Neuronal stem cell (in vitro differentiated cells): ENCODE results near the gene IGSF6.

Source experiments
- DNase-seq: peaks from one replicate; pipeline ENCODE4 v3.0.0-alpha.2; 2013; ENCODE audit warnings: low spot score
- H2AFZ ChIP-seq: one replicate; pipeline ENCODE4 v1.6.1; 2013; ENCODE audit warnings: mild to moderate bottlenecking, low read length, inconsistent platforms
- H2AK5ac ChIP-seq: 2 replicates; pipeline ENCODE4 v1.6.1; 2013; ENCODE audit warnings: low read depth, mild to moderate bottlenecking, inconsistent platforms, low read length, moderate library complexity, mixed read lengths
- H2BK120ac ChIP-seq: 2 replicates; pipeline ENCODE4 v1.6.1; 2013; ENCODE audit warnings: low read depth, mild to moderate bottlenecking, inconsistent platforms, low read length, moderate library complexity, mixed read lengths
- H2BK12ac ChIP-seq: one replicate; pipeline ENCODE4 v1.6.1; 2013; ENCODE audit warnings: low read length, inconsistent platforms
- H2BK15ac ChIP-seq: 2 replicates; pipeline ENCODE4 v1.6.1; 2013; ENCODE audit warnings: mild to moderate bottlenecking, low read length, inconsistent platforms, mixed read lengths
- H2BK5ac ChIP-seq: one replicate; pipeline ENCODE4 v1.6.1; 2013; ENCODE audit warnings: inconsistent platforms, mild to moderate bottlenecking, low read length, moderate library complexity
- H3K14ac ChIP-seq: one replicate; pipeline ENCODE4 v1.6.1; 2013; ENCODE audit warnings: low read length, inconsistent platforms
- H3K18ac ChIP-seq: 2 replicates; pipeline ENCODE4 v1.6.1; 2013; ENCODE audit warnings: low read length, inconsistent platforms
- H3K23ac ChIP-seq: 2 replicates; pipeline ENCODE4 v1.6.1; 2013; ENCODE audit warnings: low read depth, mild to moderate bottlenecking, mixed read lengths, low read length, inconsistent platforms; ENCODE audit not compliant: poor library complexity
- H3K27ac ChIP-seq: replicated peaks from 3 replicates; pipeline ENCODE4 v1.5.1; 2013; ENCODE audit warnings: low read length, inconsistent platforms
- H3K27me3 ChIP-seq, 3 experiments: 2 replicates each; pipeline ENCODE4 v1.6.1; 2013; ENCODE audit warnings: low read length in 3 of 3, mild to moderate bottlenecking in 2 of 3, inconsistent platforms in 1 of 3, low read depth in 1 of 3, mixed read lengths in 1 of 3, moderate library complexity in 1 of 3; ENCODE audit not compliant: control insufficient read depth in 3 of 3, insufficient read depth in 3 of 3
- H3K36me3 ChIP-seq, 2 donors: replicated peaks in 1 of 2; 2 replicates each; pipeline ENCODE4 v1.6.1; 2013; ENCODE audit warnings: low read length in 2 of 2; ENCODE audit not compliant: control insufficient read depth in 2 of 2, insufficient read depth in 2 of 2
- H3K4ac ChIP-seq: 2 replicates; pipeline ENCODE4 v1.6.1; 2013; ENCODE audit warnings: inconsistent platforms, mild to moderate bottlenecking, low read length, moderate library complexity
- H3K4me1 ChIP-seq, 2 donors: 1 replicate in 1 of 2; 2 replicates in 1 of 2; pipeline ENCODE4 v1.6.1; 2013; ENCODE audit warnings: low read length in 2 of 2, low read depth in 1 of 2; ENCODE audit not compliant: control insufficient read depth in 2 of 2, insufficient read depth in 1 of 2
- H3K4me2 ChIP-seq: one replicate; pipeline ENCODE4 v1.6.1; 2013; ENCODE audit warnings: mild to moderate bottlenecking, low read length, inconsistent platforms; ENCODE audit not compliant: insufficient read depth, poor library complexity, severe bottlenecking
- H3K4me3 ChIP-seq, 2 donors: 2 replicates each; pipeline ENCODE4 v1.5.1; 2013; ENCODE audit warnings: low read length in 2 of 2, mild to moderate bottlenecking in 2 of 2, inconsistent platforms in 1 of 2, moderate library complexity in 1 of 2
- H3K79me1 ChIP-seq: one replicate; pipeline ENCODE4 v1.6.1; 2013; ENCODE audit warnings: low read depth, mild to moderate bottlenecking, inconsistent platforms, low read length, moderate library complexity
- H3K9ac ChIP-seq: one replicate; pipeline ENCODE4 v1.6.1; 2013; ENCODE audit warnings: mild to moderate bottlenecking, low read depth, low read length, inconsistent platforms; ENCODE audit not compliant: poor library complexity
- H3K9me3 ChIP-seq, 2 donors: replicated peaks in 1 of 2; 2 replicates each; pipeline versions ENCODE3 to v1.6.1; 2013; ENCODE audit warnings: low read length in 2 of 2, mild to moderate bottlenecking in 2 of 2, inconsistent platforms in 1 of 2, low read depth in 1 of 2, mixed read lengths in 1 of 2, moderate library complexity in 1 of 2; ENCODE audit not compliant: control insufficient read depth in 2 of 2, insufficient read depth in 1 of 2
- H4K8ac ChIP-seq: one replicate; pipeline ENCODE4 v1.6.1; 2013; ENCODE audit warnings: low read depth, mild to moderate bottlenecking, inconsistent platforms, low read length, moderate library complexity
- H4K91ac ChIP-seq: one replicate; pipeline ENCODE4 v1.6.1; 2013; ENCODE audit warnings: low read length, low read depth, mild to moderate bottlenecking, inconsistent platforms; ENCODE audit not compliant: poor library complexity
- WGBS, 2 donors: extraction: QIAGEN DNeasy Blood & Tissue Kit; methylation state at CpG; one replicate each; pipeline ENCODE4 v1.1.7; 2013; ENCODE audit warnings: missing lambda C conversion rate in 2 of 2, mixed read lengths in 1 of 2; ENCODE audit not compliant: insufficient read length in 2 of 2, insufficient replicate concordance in 1 of 2; ENCODE audit errors: extremely low coverage in 2 of 2; 5-methylcytosine and 5-hydroxymethylcytosine counted together

The IGSF6 gene

GRCh38 chr16:21673469-21673868 is 21.1 kb upstream of the IGSF6 start:
- no peaks in the 10 kb centered on the region for H3K36me3 ChIP-seq
- H2BK15ac ChIP-seq: no peak overlapping the region
- no peak overlapping the region for H2BK5ac ChIP-seq
- no peak overlapping the region for H2AK5ac ChIP-seq
- no peaks in the 10 kb centered on the region for H3K9me3 ChIP-seq
- H3K4me2 ChIP-seq: no peak overlapping the region
- H3K79me1 ChIP-seq: no peaks in the 10 kb centered on the region
- H3K4me1 ChIP-seq: peaks cover 0 to 2% of the 10 kb centered on the region in 2 donors
- H3K27ac ChIP-seq: no peak overlapping the region
- H3K23ac ChIP-seq: no peak overlapping the region
- no peak overlapping the region for H4K91ac ChIP-seq
- no peak overlapping the region for H2BK12ac ChIP-seq
- no peak overlapping the region for H4K8ac ChIP-seq
- H3K27me3 ChIP-seq: peaks cover 0 to 4% (median 0%) of the 10 kb centered on the region in 3 experiments
- H3K9ac ChIP-seq: no peak overlapping the region
- no peak overlapping the region for H3K18ac ChIP-seq
- no peak overlapping the region for H3K14ac ChIP-seq
- H3K4me3 ChIP-seq: no peak overlapping the region
- WGBS, 2 donors: no CpG with 5 or more reads among the region's 3 CpGs
- H3K4ac ChIP-seq: no peak overlapping the region
- H2AFZ ChIP-seq: no peak overlapping the region
- no peak for DNase-seq
- no peak overlapping the region for H2BK120ac ChIP-seq

- Histone ChIP-seq H3K18ac (no peak overlapping the region), H2AFZ (no peak overlapping the region)
Measured at GRCh38 chr16:21667575-21667974, 15.2 kb upstream of the IGSF6 start.

GRCh38 chr16:21666772-21667171 is 14.4 kb upstream of the IGSF6 start:
- DNase-seq: peak; percentile 72
- Histone ChIP-seq H2BK120ac (no peak overlapping the region), H3K9ac (no peak overlapping the region), H3K79me1 (no peaks in the 10 kb centered on the region), H3K4me2 (peak overlapping the region; percentile 29), H3K4ac (no peak overlapping the region), H2BK15ac (no peak overlapping the region), H4K91ac (no peak overlapping the region), H4K8ac (no peak overlapping the region), H3K18ac (no peak overlapping the region), H3K4me1 (peaks cover 3 to 19% of the 10 kb centered on the region in 2 donors), H3K9me3 (no peaks in the 10 kb centered on the region), H2AFZ (peak overlapping the region; percentile 59), H3K36me3 (no peaks in the 10 kb centered on the region), H3K27ac (peak overlapping the region; percentile 93), H3K27me3 (no peaks in the 10 kb centered on the region), H2BK5ac (no peak overlapping the region), H3K4me3 (no peak overlapping the region), H3K14ac (no peak overlapping the region), H2AK5ac (no peak overlapping the region), H2BK12ac (no peak overlapping the region), H3K23ac (no peak overlapping the region)
- WGBS, 2 donors: no CpG with 5 or more reads among the region's 3 CpGs

More at GRCh38 chr16:21667575-21667974, 15.2 kb upstream of the IGSF6 start:
- no peak overlapping the region for H2BK15ac ChIP-seq
- no peak overlapping the region for H2BK120ac ChIP-seq
- peak overlapping the region; percentile 93 for H3K27ac ChIP-seq
- H3K4ac ChIP-seq: no peak overlapping the region
- H3K4me1 ChIP-seq: peaks cover 3 to 19% of the 10 kb centered on the region in 2 donors
- no peaks in the 10 kb centered on the region for H3K79me1 ChIP-seq
- H3K4me2 ChIP-seq: no peak overlapping the region
- H2AK5ac ChIP-seq: no peak overlapping the region
- no peak overlapping the region for H4K91ac ChIP-seq
- no peak overlapping the region for H4K8ac ChIP-seq
- no CpG with 5 or more reads among the region's 3 CpGs for WGBS, 2 donors
- H2BK5ac ChIP-seq: no peak overlapping the region
- H3K14ac ChIP-seq: no peak overlapping the region
- no peaks in the 10 kb centered on the region for H3K36me3 ChIP-seq
- DNase-seq: no peak
- H3K23ac ChIP-seq: no peak overlapping the region
- H2BK12ac ChIP-seq: no peak overlapping the region
- H3K9me3 ChIP-seq: no peaks in the 10 kb centered on the region
- H3K4me3 ChIP-seq: no peak overlapping the region
- no peak overlapping the region for H3K9ac ChIP-seq
- H3K27me3 ChIP-seq: no peaks in the 10 kb centered on the region

GRCh38 chr16:21664801-21665492 is 12.5 kb upstream of the IGSF6 start:
- peak overlapping the region; percentile 9 for H3K18ac ChIP-seq
- no peak overlapping the region for H4K91ac ChIP-seq
- H3K23ac ChIP-seq: no peak overlapping the region
- H2BK120ac ChIP-seq: no peak overlapping the region
- peak overlapping the region; percentile 93 for H3K27ac ChIP-seq
- H3K9ac ChIP-seq: no peak overlapping the region
- no peak overlapping the region for H2BK12ac ChIP-seq
- H4K8ac ChIP-seq: no peak overlapping the region
- no peaks in the 10 kb centered on the region for H3K9me3 ChIP-seq
- H3K79me1 ChIP-seq: no peaks in the 10 kb centered on the region
- no peak for DNase-seq
- no peak overlapping the region for H2AK5ac ChIP-seq
- no peak overlapping the region for H3K14ac ChIP-seq
- H3K4ac ChIP-seq: no peak overlapping the region
- H3K36me3 ChIP-seq: no peaks in the 10 kb centered on the region
- H2BK5ac ChIP-seq: no peak overlapping the region
- H3K27me3 ChIP-seq: no peaks in the 10 kb centered on the region
- H2AFZ ChIP-seq: no peak overlapping the region
- peaks cover 3 to 18% of the 10 kb centered on the region in 2 donors for H3K4me1 ChIP-seq
- no peak overlapping the region for H2BK15ac ChIP-seq
- no peak overlapping the region for H3K4me3 ChIP-seq
- H3K4me2 ChIP-seq: peak overlapping the region; percentile 15
- WGBS, 2 donors: no CpG with 5 or more reads among the region's 10 CpGs
